ENCODE data around the gene DYNC2H1. TPM values are rescaled to one million over a fixed set of nuclear protein-coding genes. Genes with fewer than 3 reads are reported as not detected.

DYNC2H1 gene
- total RNA-seq, 2 donors from 2014 or later: 2.1 to 2.8 TPM

DNA sequence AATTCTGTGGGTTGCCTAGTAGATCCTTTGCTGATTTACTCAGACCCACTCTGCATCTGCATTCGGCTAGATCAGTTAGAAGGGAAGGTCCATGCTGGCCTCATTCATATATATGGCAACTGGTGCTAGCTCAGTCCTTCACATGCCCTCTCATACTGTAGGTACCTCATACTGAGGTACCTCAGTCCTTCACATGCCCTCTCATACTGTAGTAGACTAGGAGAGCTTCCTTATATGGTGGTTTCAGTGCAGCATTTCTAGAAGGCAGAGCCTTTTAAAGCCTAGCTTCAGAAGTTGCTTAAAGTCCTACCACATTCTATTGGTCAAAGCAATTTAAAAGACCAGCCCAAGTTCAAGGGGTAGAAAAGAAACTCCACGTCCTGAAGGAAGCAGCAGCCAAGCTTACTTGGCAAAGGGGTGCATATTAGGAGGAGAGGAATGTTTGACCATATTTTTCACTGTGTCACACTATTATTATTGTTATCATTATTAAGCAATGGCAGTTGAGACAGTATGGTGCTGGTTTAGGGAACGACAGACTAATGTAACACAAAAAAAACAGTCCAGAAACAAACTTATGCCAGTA lies 356.4 kb downstream of the DYNC2H1 start:
- H3K27me3 ChIP-seq: no peaks in the 10 kb centered on the region
- no peak overlapping the region for H3K9ac ChIP-seq (ENCODE audit: low read depth in 2 of 2, low read length in 2 of 2)
- H3K4me1 ChIP-seq: no peaks in the 10 kb centered on the region
- no peak overlapping the region for H3K4me3 ChIP-seq
- H3K9me3 ChIP-seq: no peaks in the 10 kb centered on the region
- no peak for DNase-seq
- H3K27ac ChIP-seq: no peak overlapping the region
- no peaks in the 10 kb centered on the region for H3K36me3 ChIP-seq
- TF ChIP-seq, protein P1, sequence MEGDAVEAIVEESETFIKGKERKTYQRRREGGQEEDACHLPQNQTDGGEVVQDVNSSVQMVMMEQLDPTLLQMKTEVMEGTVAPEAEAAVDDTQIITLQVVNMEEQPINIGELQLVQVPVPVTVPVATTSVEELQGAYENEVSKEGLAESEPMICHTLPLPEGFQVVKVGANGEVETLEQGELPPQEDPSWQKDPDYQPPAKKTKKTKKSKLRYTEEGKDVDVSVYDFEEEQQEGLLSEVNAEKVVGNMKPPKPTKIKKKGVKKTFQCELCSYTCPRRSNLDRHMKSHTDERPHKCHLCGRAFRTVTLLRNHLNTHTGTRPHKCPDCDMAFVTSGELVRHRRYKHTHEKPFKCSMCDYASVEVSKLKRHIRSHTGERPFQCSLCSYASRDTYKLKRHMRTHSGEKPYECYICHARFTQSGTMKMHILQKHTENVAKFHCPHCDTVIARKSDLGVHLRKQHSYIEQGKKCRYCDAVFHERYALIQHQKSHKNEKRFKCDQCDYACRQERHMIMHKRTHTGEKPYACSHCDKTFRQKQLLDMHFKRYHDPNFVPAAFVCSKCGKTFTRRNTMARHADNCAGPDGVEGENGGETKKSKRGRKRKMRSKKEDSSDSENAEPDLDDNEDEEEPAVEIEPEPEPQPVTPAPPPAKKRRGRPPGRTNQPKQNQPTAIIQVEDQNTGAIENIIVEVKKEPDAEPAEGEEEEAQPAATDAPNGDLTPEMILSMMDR (IDR thresholded peaks at IDR 0.05): no peak
- intact Hi-C loops (cut with DNase I): no loop called here

DNA sequence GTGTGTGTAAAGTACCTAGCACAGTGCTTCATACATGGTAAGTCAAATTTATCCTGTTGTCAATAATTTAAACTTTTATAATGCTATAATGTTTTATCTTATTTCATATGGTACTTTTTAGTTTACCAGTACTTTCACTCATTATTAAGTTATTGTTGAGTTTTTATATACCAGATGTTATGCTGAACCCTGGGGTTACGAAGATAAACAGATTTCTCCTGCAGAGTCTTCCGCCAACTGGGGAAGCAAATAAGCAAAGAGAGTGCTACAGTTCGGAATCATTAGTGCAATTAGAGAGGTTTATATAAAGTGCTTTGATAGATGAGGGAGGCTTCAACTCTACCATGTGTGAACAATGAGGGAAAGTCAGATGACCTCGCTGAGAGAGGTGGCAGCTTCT lies 362.3 kb downstream of the DYNC2H1 start:
- Histone ChIP-seq H3K4me3 (no peak overlapping the region), H3K27me3 (no peaks in the 10 kb centered on the region), H3K4me1 (no peaks in the 10 kb centered on the region), H3K27ac (no peak overlapping the region), H3K36me3 (no peaks in the 10 kb centered on the region), H3K9ac (ENCODE audit: low read depth in 2 of 2, low read length in 2 of 2) (no peak overlapping the region), H3K9me3 (no peaks in the 10 kb centered on the region)
- no peak for DNase-seq
- intact Hi-C loops (cut with DNase I): no loop called here
- TF ChIP-seq, protein P1 (IDR thresholded peaks at IDR 0.05): no peak

DNA sequence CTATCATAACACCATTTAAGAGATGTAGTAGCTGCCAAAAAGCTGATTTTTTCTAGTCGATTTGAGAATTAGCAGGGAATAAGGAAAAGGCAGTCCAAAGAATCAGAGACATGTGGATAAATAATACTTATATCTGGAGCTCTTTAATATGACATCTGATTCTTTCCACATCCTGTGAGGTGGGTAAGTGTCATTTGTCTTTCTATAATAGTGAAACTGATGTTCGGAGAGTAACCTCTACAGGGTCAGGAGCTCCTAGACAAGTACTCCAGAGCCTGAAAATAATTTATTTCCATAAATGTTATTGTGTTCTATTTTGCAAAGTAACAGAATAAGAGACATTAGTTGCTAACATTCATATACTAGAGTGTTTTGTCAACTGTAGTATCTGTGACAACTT lies 367.6 kb downstream of the DYNC2H1 start:
- Histone ChIP-seq H3K27me3 (no peaks in the 10 kb centered on the region), H3K4me3 (no peak overlapping the region), H3K9me3 (no peaks in the 10 kb centered on the region), H3K9ac (ENCODE audit: low read depth in 2 of 2, low read length in 2 of 2) (no peak overlapping the region), H3K27ac (no peak overlapping the region), H3K36me3 (no peaks in the 10 kb centered on the region), H3K4me1 (no peaks in the 10 kb centered on the region)
- no peak for DNase-seq
- TF ChIP-seq, protein P1 (IDR thresholded peaks at IDR 0.05): no peak
- intact Hi-C loops (cut with DNase I): no loop called here

DNA sequence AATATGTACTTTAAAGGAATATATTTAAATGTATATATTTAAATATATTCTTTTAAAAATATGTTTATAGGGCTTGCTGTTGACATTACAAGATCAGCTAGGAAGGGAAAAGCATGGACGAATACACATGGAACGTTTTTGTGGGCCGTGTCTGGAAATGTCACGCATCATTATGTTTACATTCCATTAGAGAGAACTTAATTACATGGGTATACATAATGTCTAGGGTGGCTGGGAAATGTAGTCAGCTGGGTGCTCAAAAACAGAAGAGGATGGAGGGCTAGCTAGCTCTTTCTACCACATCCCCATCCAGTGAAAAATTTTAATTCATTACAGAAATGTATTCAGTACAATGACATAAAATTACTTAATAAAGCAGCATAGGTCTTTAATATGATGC lies 371.2 kb downstream of the DYNC2H1 start:
- TF ChIP-seq, protein P1 (IDR thresholded peaks at IDR 0.05): no peak
- intact Hi-C loops (cut with DNase I): no loop called here
- Histone ChIP-seq H3K27me3 (no peaks in the 10 kb centered on the region), H3K4me1 (no peaks in the 10 kb centered on the region), H3K27ac (no peak overlapping the region), H3K9me3 (no peaks in the 10 kb centered on the region), H3K36me3 (no peaks in the 10 kb centered on the region), H3K9ac (ENCODE audit: low read depth in 2 of 2, low read length in 2 of 2) (no peak overlapping the region), H3K4me3 (no peak overlapping the region)
- no peak for DNase-seq

DNA sequence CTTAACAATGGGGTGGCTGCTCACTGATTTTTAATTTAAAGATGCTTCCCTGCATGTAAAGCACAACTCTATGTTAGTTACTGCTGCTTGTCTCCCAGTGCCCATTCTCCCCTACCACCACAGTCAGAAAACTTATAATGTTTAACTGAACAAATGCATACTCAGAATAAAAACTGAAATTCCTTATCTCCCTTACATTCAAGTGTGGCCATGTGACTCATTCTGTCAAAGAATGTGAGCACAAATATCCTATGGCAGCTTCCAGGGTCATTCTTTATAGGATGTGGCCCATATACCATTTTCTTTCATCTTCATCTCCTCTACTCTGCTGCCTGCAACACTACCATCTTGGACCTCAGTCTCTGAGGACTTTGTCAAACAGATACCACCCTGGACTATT lies 374.8 kb downstream of the DYNC2H1 start:
- no peak for DNase-seq
- intact Hi-C loops (cut with DNase I): no loop called here

More for the DNA sequence above, 374.8 kb downstream of the DYNC2H1 start:
- TF ChIP-seq, protein P1 (IDR thresholded peaks at IDR 0.05): no peak
- Histone ChIP-seq H3K4me1 (no peaks in the 10 kb centered on the region), H3K27me3 (no peaks in the 10 kb centered on the region), H3K9me3 (no peaks in the 10 kb centered on the region), H3K9ac (ENCODE audit: low read depth in 2 of 2, low read length in 2 of 2) (no peak overlapping the region), H3K4me3 (no peak overlapping the region), H3K27ac (no peak overlapping the region), H3K36me3 (no peaks in the 10 kb centered on the region)
